GM12872 (cell line): ENCODE results near the gene LDLRAD4.

Experiments used
- TF ChIP-seq, protein P1 (sequence below): IDR thresholded peaks from 3 replicates; pipeline ENCODE4 v1.5.1; 2011; ENCODE audit warnings: low read depth, mild to moderate bottlenecking, low read length, moderate library complexity; ENCODE audit not compliant: insufficient read depth

The LDLRAD4 gene

DNA sequence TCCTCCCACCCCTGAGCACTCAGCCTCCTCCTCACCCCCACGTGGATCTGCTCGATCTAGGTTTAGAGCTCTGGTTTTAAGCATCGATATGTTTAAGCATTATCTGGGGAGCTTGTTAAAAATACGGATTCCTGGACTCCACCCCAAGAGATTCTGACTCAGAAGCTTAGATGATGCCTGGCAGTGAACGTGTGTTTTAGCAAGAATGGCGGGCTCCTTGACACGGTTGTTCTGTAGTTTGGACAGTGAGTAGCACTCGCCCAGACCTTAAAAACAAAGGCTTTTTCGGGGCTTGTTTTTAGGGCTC is 47.3 kb downstream of the LDLRAD4 start:
- TF ChIP-seq, protein P1, sequence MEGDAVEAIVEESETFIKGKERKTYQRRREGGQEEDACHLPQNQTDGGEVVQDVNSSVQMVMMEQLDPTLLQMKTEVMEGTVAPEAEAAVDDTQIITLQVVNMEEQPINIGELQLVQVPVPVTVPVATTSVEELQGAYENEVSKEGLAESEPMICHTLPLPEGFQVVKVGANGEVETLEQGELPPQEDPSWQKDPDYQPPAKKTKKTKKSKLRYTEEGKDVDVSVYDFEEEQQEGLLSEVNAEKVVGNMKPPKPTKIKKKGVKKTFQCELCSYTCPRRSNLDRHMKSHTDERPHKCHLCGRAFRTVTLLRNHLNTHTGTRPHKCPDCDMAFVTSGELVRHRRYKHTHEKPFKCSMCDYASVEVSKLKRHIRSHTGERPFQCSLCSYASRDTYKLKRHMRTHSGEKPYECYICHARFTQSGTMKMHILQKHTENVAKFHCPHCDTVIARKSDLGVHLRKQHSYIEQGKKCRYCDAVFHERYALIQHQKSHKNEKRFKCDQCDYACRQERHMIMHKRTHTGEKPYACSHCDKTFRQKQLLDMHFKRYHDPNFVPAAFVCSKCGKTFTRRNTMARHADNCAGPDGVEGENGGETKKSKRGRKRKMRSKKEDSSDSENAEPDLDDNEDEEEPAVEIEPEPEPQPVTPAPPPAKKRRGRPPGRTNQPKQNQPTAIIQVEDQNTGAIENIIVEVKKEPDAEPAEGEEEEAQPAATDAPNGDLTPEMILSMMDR = no peak

DNA sequence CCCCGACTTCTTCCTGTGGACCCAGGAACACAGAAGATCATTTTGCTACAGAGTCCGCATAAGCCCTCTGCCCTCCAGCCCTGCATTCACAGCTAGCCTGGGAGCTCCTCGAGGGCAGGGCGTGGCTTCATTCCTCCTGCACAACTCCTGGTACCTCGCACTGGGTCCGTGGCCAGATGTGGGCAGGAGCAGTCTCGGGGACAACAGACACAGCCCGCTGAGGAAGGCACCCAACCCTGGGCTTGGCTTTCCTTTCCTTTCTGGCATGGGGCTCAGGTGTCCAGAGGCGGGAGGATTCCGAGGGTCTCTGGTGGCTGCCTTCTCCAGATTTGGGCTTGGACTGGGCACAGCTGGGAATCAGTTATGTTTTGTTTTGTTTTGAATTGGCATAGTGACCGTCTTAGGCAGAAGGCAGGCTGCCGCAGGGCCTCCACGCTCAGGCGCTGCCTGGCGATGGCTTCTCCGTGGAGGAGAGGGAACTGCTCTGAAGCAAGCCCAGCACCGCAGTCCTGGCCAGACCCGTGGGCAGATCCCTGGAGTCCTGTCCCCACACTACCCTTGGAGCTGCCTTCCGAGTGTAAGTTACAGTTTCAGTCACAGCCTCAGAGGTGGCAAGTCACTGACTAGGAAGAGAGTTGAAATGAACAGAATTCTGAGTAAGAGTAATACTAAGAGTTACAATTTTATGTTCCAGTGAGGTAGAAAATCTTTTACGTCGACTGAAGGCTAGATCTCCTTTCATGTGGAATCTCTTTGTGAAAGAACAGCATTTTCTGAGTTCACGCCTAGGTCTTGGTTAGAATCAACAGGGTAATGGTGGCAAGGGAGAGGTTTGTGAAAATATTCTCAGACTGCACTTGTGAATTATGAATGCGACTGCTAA is 47.9 kb downstream of the LDLRAD4 start:
- TF ChIP-seq, protein P1 = no peak

DNA sequence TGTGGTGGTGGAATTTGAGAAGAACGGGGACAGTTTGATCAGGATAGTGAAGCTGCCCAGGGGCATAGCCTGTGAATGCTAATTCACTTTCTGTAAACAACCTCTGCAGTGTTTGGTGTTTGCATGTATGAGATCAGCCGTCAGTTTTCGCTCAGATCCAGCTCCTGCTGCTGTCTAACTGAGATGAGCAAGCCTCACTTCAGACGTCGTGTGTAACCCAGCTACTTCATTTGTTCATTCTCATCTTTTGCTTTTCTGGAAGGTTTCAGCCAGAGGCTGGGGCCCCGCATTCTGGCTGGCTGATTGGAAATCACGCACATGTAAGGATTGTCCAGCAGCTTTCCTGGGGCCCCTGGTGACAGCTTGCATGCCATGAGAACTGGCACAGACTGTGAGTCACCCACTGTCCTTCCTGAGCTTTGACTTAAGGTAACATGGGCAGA is 48.9 kb downstream of the LDLRAD4 start:
- TF ChIP-seq, protein P1 = no peak

DNA sequence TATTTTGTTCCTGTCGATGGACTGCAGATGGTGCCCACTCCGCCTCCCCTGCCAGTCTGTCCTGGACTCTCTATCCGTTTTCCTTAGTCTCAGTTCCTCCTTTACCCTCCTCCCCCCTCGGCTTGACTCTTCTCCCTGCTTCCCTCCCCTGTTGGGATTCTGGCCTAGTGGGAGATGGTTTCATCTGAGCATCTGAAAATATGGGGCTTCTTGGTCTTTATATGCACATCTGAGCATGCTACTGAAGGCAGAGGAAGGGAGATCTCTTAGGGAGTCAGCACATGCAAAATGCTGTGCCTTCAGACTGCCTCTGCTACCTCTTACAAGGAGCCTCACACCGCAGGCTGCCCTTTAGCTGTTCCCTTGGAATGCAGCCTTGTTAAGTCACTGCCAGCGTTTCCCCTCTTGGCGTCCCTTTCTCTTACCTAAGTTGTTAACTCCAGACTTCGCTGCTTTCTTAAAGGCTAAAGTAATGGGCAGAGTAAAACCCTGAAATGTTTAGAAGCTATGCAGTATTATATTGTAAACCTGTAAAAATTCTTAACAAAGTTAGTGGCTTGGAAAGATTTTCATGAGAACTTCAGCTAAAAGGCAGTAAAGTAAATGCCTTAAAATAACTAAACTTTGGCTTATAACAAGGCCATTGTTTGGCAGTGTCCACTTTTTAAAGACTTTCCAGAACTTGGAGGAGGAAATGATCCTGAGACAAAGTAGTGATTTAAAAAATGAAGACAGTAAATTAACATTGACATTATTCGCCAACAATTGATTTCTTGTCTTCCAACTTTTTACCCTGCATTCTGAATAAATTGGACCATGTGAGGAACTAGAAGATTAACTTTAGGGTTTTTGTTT is 49.8 kb downstream of the LDLRAD4 start:
- TF ChIP-seq, protein P1 = no peak

DNA sequence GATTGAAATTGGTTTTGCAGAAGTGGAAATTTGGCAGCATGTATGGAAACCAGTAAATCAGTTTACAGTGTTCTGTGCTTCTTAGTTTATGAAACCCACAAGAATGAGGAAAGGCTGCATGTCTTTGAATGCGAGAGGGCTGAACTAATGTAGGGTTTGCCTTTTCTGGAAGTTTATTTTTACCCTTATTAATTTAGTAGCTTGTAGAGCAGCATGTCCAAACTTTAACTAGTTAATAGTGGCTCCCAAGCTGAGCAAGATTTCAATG is 50.4 kb downstream of the LDLRAD4 start:
- TF ChIP-seq, protein P1 = no peak

DNA sequence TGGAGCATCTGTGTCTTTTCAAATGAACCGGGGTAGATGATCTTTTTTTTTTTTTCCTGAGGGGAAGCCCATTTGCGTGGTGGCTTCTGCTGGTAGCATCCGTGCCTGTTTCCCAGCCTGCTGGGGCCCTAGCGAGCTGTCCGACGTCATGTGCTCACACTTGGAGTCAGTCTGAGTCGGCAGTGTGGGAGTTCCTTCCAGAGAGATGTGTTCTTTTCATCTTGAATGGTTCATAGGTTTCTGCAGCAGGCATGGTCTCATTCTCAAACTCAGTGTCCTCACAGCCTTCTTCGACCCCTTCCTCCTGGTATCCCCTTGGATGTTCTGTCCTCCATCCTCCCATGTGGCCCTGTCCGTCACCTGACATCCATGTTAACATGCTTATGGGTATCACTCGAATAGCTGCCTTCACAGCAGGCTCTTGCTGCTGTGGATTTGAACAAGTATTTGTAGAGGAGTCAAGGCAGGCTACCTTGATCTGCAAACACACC is 51.0 kb downstream of the LDLRAD4 start:
- TF ChIP-seq, protein P1 = no peak

DNA sequence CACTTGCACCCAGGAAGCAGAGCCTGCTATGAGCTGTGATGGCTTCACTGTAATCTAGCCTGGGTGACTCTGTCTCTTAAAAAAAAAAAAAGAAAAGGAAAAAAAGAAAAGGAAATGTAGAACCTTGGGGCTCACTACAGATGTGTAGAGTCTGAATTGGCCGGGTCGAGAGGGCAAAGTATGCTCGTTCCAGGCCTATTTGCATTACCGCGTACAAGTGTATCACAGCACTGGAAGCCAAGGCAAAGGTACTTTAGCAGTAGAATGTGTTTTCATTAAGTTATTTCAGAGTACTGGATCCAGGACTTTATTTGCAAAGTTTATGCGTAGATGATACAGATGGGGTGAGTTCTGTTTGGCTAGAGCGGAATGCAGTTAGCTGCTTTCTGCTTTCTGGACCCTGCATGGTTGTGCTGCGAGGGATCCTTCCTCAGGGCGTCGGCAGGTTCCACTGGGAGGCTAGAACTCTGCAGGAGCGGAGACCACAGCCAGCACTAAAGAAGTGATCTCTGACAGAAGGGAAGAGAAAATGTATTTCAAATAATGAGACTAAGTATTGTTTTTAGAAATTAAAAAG is 51.8 kb downstream of the LDLRAD4 start:
- TF ChIP-seq, protein P1 = no peak
